HUES6 (cell line): ENCODE data around the gene OR52W1.

ENCODE experiments used
- H3K27ac ChIP-seq: 2 replicates; pipeline ENCODE4 v1.7.0; 2013; ENCODE audit warnings: low read depth, mild to moderate bottlenecking, low read length, inconsistent platforms
- H3K27me3 ChIP-seq: 2 replicates; pipeline ENCODE4 v1.6.1; 2013; ENCODE audit warnings: low read length; ENCODE audit not compliant: control insufficient read depth, insufficient read depth
- H3K36me3 ChIP-seq: 2 replicates; pipeline ENCODE4 v1.6.1; 2013; ENCODE audit warnings: low read length; ENCODE audit not compliant: control insufficient read depth, insufficient read depth
- H3K4me1 ChIP-seq: 2 replicates; pipeline ENCODE4 v1.6.1; 2013; ENCODE audit warnings: low read length; ENCODE audit not compliant: control insufficient read depth, insufficient read depth
- H3K4me3 ChIP-seq: 2 replicates; pipeline ENCODE4 v1.5.1; 2013; ENCODE audit warnings: low read depth, low read length
- H3K9ac ChIP-seq: one replicate; pipeline ENCODE4 v1.6.1; 2013; ENCODE audit warnings: mild to moderate bottlenecking, low read length
- H3K9me3 ChIP-seq: 2 replicates; pipeline ENCODE4 v1.6.1; 2013; ENCODE audit warnings: low read depth, low read length; ENCODE audit not compliant: control insufficient read depth, insufficient read depth

The OR52W1 gene

DNA sequence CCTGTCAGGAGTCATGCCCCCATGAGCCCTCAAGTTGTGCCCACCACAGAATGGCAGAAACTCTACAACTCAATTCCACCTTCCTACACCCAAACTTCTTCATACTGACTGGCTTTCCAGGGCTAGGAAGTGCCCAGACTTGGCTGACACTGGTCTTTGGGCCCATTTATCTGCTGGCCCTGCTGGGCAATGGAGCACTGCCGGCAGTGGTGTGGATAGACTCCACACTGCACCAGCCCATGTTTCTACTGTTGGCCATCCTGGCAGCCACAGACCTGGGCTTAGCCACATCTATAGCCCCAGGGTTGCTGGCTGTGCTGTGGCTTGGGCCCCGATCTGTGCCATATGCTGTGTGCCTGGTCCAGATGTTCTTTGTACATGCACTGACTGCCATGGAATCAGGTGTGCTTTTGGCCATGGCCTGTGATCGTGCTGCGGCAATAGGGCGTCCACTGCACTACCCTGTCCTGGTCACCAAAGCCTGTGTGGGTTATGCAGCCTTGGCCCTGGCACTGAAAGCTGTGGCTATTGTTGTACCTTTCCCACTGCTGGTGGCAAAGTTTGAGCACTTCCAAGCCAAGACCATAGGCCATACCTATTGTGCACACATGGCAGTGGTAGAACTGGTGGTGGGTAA lies at the start of gene OR52W1:
TSS of gene OR52W1 (plus strand) at position 51 of the 637 bp plus-strand sequence. CDS start at position 51, 0 bp downstream.
- Histone ChIP-seq H3K27me3 (no peaks in the 10 kb centered on the region), H3K4me3 (no peak within 1 kb of the TSS), H3K36me3 (no peaks in the 10 kb centered on the region), H3K9me3 (no peaks in the 10 kb centered on the region), H3K27ac (no peak within 1 kb of the TSS), H3K4me1 (no peaks in the 10 kb centered on the region; the same call in 1 of the 2 replicates), H3K9ac (no peak within 1 kb of the TSS)

- Histone ChIP-seq H3K27ac (no peak overlapping the region), H3K9ac (no peak overlapping the region), H3K27me3 (no peaks in the 10 kb centered on the region), H3K9me3 (peaks cover 5% of the 10 kb centered on the region; the same call in 1 of the 2 replicates), H3K4me1 (no peaks in the 10 kb centered on the region), H3K36me3 (no peaks in the 10 kb centered on the region), H3K4me3 (no peak overlapping the region)
Measured at GRCh38 chr11:6151117-6151516, 47.9 kb upstream of the OR52W1 start.

DNA sequence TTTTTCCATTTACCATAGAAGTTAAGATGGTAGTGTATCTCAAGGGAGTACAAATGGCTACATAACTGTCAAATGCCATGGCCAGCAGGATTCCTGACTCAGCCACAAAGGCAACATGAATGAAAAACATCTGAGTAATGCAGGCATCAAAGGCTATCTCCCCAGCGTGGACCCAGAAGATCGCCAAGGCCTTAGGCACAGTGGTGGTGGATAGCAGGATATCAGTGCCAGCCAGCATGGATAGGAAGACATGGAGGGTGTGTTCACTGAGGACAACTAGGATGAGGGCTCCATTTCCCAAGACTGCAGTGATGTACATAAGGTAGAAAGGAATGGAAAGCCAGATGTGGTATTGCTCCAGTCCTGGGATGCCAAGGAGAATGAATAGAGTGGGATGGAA lies 46.9 kb upstream of the OR52W1 start:
- H3K27ac ChIP-seq: no peak overlapping the region
- H3K4me1 ChIP-seq: peaks cover 9% of the 10 kb centered on the region
- H3K4me3 ChIP-seq: no peak overlapping the region
- no peaks in the 10 kb centered on the region for H3K36me3 ChIP-seq
- no peak overlapping the region for H3K9ac ChIP-seq
- H3K27me3 ChIP-seq: no peaks in the 10 kb centered on the region
- peaks cover 5% of the 10 kb centered on the region; the same call in 1 of the 2 replicates for H3K9me3 ChIP-seq

DNA sequence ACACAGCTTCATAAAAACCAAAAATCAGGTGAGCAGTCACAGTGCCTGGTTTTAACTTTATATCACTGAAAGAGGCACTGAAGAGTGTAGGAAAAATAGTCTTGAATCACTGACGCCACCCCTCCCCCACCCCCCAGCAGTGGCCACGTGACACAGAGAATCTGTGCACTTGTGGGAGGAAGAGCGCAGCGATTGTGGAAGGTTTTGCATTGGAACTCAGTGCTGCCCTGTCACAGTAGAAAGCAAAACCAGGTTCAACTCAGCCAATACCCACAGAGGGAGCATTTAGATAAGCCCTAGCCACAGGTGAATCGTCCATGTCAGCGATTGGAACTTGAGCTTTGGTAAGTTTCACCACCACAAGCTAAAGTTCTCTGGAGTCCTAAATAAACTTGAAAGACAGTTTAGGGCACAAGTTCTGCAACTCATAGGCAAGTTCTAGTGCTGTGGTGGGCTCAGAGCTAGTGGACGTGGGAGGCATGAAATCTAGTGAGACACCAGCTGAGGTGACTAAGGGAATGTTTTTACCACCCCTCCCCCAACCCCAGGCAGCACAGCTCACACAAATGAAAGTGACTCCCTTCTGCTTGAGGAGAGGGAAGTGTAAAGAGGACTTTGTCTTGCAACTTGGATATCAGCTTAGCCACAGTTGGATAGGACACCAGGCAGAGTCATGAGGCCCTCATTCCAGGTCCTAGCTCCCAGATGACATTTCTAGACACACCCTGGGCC lies 42.2 kb upstream of the OR52W1 start:
- no peaks in the 10 kb centered on the region for H3K36me3 ChIP-seq
- H3K9ac ChIP-seq: no peak overlapping the region
- no peak overlapping the region for H3K4me3 ChIP-seq
- peaks cover 3% of the 10 kb centered on the region; the same call in 1 of the 2 replicates for H3K27me3 ChIP-seq
- H3K9me3 ChIP-seq: no peaks in the 10 kb centered on the region
- no peak overlapping the region for H3K27ac ChIP-seq
- H3K4me1 ChIP-seq: peaks cover 15% of the 10 kb centered on the region

DNA sequence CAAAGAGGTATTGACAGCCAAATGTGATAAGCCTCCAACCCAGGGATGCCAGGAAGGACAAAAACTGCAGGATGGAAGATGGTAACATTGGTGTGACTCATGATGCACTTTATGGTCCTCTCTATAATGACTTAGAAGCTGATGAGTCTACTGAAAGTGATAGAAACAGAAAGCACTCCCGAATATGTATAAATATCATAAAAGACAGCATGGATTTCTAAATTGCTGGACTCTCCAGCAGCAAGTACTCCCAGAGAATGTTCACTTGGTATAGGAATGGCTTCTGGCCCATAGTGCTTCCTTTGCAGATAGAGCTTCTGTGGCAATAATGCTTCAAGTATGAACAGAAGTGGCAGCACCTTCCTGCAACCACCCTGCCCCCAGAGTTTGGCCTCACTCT lies 28.8 kb upstream of the OR52W1 start, which contains the start of gene OR52B2:
TSS of gene OR52B2 (minus strand) at position 101 of the 400 bp plus-strand sequence. CDS start at position 101, 0 bp downstream.
- Histone ChIP-seq H3K4me3 (no peak within 1 kb of the TSS), H3K27ac (no peak within 1 kb of the TSS), H3K9ac (no peak within 1 kb of the TSS), H3K36me3 (no peaks in the 10 kb centered on the region), H3K9me3 (peaks cover 2% of the 10 kb centered on the region; the same call in 1 of the 2 replicates), H3K27me3 (no peaks in the 10 kb centered on the region), H3K4me1 (no peaks in the 10 kb centered on the region)

- Histone ChIP-seq H3K27ac (no peak overlapping the region), H3K9ac (no peak overlapping the region), H3K36me3 (no peaks in the 10 kb centered on the region), H3K9me3 (0 out of 2 replicates have a peak, but pooled peaks cover 5% of the 10 kb centered on the region), H3K27me3 (no peaks in the 10 kb centered on the region), H3K4me1 (peaks cover 4% of the 10 kb centered on the region; the same call in 1 of the 2 replicates), H3K4me3 (no peak overlapping the region)
Measured at GRCh38 chr11:6175440-6175839, 23.6 kb upstream of the OR52W1 start.

DNA sequence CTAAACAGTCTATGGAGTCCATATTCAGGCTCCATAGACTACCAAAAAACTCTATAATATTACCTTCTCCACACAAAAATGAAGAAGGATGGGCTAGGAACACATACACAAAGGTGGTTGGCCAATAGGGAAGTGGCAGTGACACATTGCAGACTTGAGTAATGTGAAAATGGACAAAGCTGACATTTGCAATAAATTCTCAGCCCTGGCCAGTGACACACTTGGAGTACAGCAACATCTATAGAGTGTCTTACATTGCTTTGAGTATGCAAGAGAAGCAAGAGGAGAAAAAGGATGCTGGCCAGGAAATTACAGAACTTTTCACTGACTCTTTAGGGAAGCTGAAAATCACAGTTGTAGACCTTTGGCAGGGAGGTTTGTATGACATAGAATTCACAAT lies 7.3 kb upstream of the OR52W1 start:
- H3K9ac ChIP-seq: no peak overlapping the region

DNA sequence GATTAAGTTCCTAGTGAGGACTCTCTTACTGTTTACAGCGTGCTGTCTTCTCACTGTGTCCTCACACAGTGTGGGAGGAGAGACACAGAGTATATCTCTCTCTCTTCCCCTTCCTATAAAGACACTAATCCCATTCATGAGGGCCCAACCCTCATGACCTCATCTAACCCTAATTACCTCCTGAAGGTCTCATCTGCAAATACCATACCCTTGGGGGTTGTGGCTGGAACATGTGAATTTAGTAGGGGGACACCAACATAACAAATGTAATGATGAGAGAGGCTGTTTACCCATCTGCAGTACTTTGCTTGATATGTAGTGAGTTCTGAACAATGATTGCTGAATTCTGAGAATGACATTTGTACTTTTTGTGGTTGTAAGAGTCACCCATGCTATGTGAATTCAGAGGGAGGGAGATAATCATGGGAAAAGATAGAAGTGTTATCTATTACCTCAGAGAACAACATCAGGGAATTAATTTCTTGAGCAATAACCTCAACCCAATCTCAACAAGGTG lies 4.9 kb upstream of the OR52W1 start:
- H3K27ac ChIP-seq: no peak overlapping the region
- no peaks in the 10 kb centered on the region for H3K27me3 ChIP-seq
- H3K9me3 ChIP-seq: no peaks in the 10 kb centered on the region
- H3K9ac ChIP-seq: no peak overlapping the region
- H3K4me3 ChIP-seq: no peak overlapping the region
- H3K4me1 ChIP-seq: no peaks in the 10 kb centered on the region
- no peaks in the 10 kb centered on the region for H3K36me3 ChIP-seq

More for the DNA sequence above, 7.3 kb upstream of the OR52W1 start:
- H3K36me3 ChIP-seq: no peaks in the 10 kb centered on the region
- no peak overlapping the region for H3K4me3 ChIP-seq
- no peaks in the 10 kb centered on the region for H3K9me3 ChIP-seq
- no peak overlapping the region for H3K27ac ChIP-seq
- no peaks in the 10 kb centered on the region for H3K27me3 ChIP-seq
- no peaks in the 10 kb centered on the region for H3K4me1 ChIP-seq

DNA sequence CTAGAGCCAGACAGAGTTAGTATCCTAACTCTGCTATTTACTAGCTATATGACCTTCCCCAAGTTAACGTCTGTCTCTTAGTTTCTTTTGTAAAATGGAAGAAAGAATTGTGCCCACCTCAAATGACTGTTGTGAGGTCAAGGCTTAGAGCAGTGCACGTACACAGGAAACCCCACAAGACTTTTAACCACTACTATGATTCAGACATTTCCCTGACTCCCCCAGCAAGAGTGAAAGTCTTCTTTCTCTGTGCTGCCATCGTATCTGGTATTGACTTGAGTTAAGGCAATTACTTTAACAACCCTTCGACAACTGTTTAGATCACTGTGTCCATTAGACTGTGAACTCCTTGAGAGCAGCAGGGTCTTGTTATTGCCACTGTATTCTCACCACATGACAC lies 2.6 kb upstream of the OR52W1 start:
- no peak overlapping the region for H3K4me3 ChIP-seq
- no peaks in the 10 kb centered on the region for H3K36me3 ChIP-seq
- no peak overlapping the region for H3K9ac ChIP-seq
- no peak overlapping the region for H3K27ac ChIP-seq
- no peaks in the 10 kb centered on the region for H3K9me3 ChIP-seq
- H3K27me3 ChIP-seq: no peaks in the 10 kb centered on the region
- no peaks in the 10 kb centered on the region; the same call in 1 of the 2 replicates for H3K4me1 ChIP-seq

- Histone ChIP-seq H3K4me3 (no peak overlapping the region), H3K9ac (no peak overlapping the region), H3K4me1 (no peaks in the 10 kb centered on the region; the same call in 1 of the 2 replicates)
Measured at GRCh38 chr11:6197466-6198200, 1.4 kb upstream of the OR52W1 start.

More at GRCh38 chr11:6197466-6198200, 1.4 kb upstream of the OR52W1 start:
- no peak overlapping the region for H3K27ac ChIP-seq
- H3K27me3 ChIP-seq: no peaks in the 10 kb centered on the region
- no peaks in the 10 kb centered on the region for H3K9me3 ChIP-seq
- H3K36me3 ChIP-seq: no peaks in the 10 kb centered on the region
